Naive thymus-derived CD4-positive, alpha-beta T cell (primary cell): ENCODE data around the gene PPT1. TPM values are rescaled to one million over a fixed set of nuclear protein-coding genes. Genes with fewer than 3 reads are reported as not detected.

Source experiments
- ATAC-seq: fragments of 150-1000 bp; cut with Tn5 transposase; 2 replicates; pipeline ENCODE4 v1.10.0; 2021; ENCODE audit warnings: mild to moderate bottlenecking, moderate library complexity
- CTCF ChIA-PET: fragments of 350-600 bp; sonication (Branson Sonifier 250); formaldehyde crosslinking; loops from one replicate; lab custom pipeline; 2021; ENCODE audit warnings: antibody characterized with exemption; lab: Charles Lee
- POLR2A ChIA-PET: fragments of 350-600 bp; sonication (Branson Sonifier 250); formaldehyde crosslinking; loops from one replicate; lab custom pipeline; 2021; ENCODE audit warnings: antibody characterized with exemption, inconsistent platforms; lab: Charles Lee
- DNase-seq, 9 donors: peaks; one replicate each; pipeline versions ENCODE4 v3.0.0 to v3.0.0-alpha.2; 2020 to 2022; ENCODE audit warnings: mixed read lengths in 1 of 9
- H3K27ac ChIP-seq: one replicate; pipeline ENCODE4 v1.7.0; 2013; ENCODE audit warnings: mild to moderate bottlenecking, low read depth, low read length, moderate library complexity
- H3K27me3 ChIP-seq, 2 donors: one replicate each; pipeline ENCODE4 v1.7.0; 2013; ENCODE audit warnings: low read length in 2 of 2, mild to moderate bottlenecking in 2 of 2, moderate library complexity in 2 of 2; ENCODE audit not compliant: control insufficient read depth in 2 of 2, insufficient read depth in 2 of 2
- H3K36me3 ChIP-seq, 3 experiments: 1 replicate in 2 of 3; 2 replicates in 1 of 3; pipeline ENCODE4 v1.7.0; 2013; ENCODE audit warnings: low read length in 3 of 3, mild to moderate bottlenecking in 3 of 3, moderate library complexity in 1 of 3; ENCODE audit not compliant: insufficient read depth in 3 of 3, control insufficient read depth in 2 of 3
- H3K4me1 ChIP-seq, 2 donors: one replicate each; pipeline ENCODE4 v1.7.0; 2013; ENCODE audit warnings: low read length in 2 of 2, mild to moderate bottlenecking in 2 of 2, moderate library complexity in 1 of 2; ENCODE audit not compliant: control insufficient read depth in 2 of 2, insufficient read depth in 2 of 2
- H3K4me3 ChIP-seq: 2 replicates; pipeline ENCODE4 v1.7.0; 2013; ENCODE audit warnings: mild to moderate bottlenecking, low read length
- H3K9me3 ChIP-seq, 3 experiments: 1 replicate in 2 of 3; 2 replicates in 1 of 3; pipeline ENCODE4 v1.7.0; 2013; ENCODE audit warnings: low read length in 3 of 3; ENCODE audit not compliant: control insufficient read depth in 2 of 3
- H3K27ac Mint-ChIP-seq, 9 donors: one replicate each; pipeline ENCODE4 v1.8.0; 2020 to 2022; ENCODE audit warnings: mixed read lengths in 9 of 9, mild to moderate bottlenecking in 8 of 9, moderate library complexity in 5 of 9, inconsistent platforms in 2 of 9
- H3K27me3 Mint-ChIP-seq, 5 donors: one replicate each; pipeline ENCODE4 v1.8.0; 2021 to 2022; ENCODE audit warnings: mixed read lengths in 5 of 5, mild to moderate bottlenecking in 1 of 5
- H3K36me3 Mint-ChIP-seq, 5 donors: one replicate each; pipeline ENCODE4 v1.8.0; 2020 to 2022; ENCODE audit warnings: mixed read lengths in 5 of 5, mild to moderate bottlenecking in 3 of 5, inconsistent platforms in 1 of 5
- H3K4me1 Mint-ChIP-seq, 7 donors: one replicate each; pipeline ENCODE4 v1.8.0; 2020 to 2022; ENCODE audit warnings: mixed read lengths in 7 of 7, mild to moderate bottlenecking in 3 of 7, inconsistent platforms in 1 of 7
- H3K4me3 Mint-ChIP-seq, 10 donors: one replicate each; pipeline ENCODE4 v1.8.0; 2020 to 2022; ENCODE audit warnings: mild to moderate bottlenecking in 10 of 10, mixed read lengths in 10 of 10, moderate library complexity in 6 of 10, inconsistent platforms in 2 of 10
- H3K9me3 Mint-ChIP-seq, 11 donors: one replicate each; pipeline ENCODE4 v1.8.0; 2020 to 2022; ENCODE audit warnings: mixed read lengths in 11 of 11, mild to moderate bottlenecking in 4 of 11, inconsistent platforms in 1 of 11, moderate library complexity in 1 of 11
- intact Hi-C, 2 donors: fragments of 100-400 bp; cut with micrococcal nuclease; formaldehyde crosslinking; loops; one replicate each; pipeline ENCODE4 v1.15.1; 2023
- polyA plus RNA-seq, 2 donors: library from polyadenylated mRNA; unstranded; fragments of 300-500 nt; fragmentation: Illumina TruSeq; gene quantifications; one replicate each; pipeline ENCODE4 v1.2.3, GENCODE V29; 2021
- total RNA-seq, 6 experiments: library from RNA in 5 of 6; stranded (reverse) in 5 of 6; gene quantifications; 1 replicate in 5 of 6; 2 replicates in 1 of 6; pipeline ENCODE4 v1.2.3 and lab custom pipeline; 2021 to 2026

The PPT1 gene
- total RNA-seq (100 to 1,000 TPM in 2 of 5 experiments, 10 to 100 TPM in 3; 51.8 to 114 (median 62.6) TPM), polyA plus RNA-seq (100 to 1,000 TPM; 240 to 264 TPM), total RNA-seq (lab: John Stamatoyannopoulos, UW) (61.8 reads per million, percentile 75 among the genes with 10 or more reads in this experiment)

- intact Hi-C loops: loop anchor here (1.0 to 5.0 kb wide), 3 partner anchors 58 to 245 kb away; no protein-coding TSS in a partner anchor
- DNase-seq (peak; percentile 52 to 83 (median 77)), ATAC-seq (peak; percentile 92)
- ChIA-PET POLR2A (interaction anchor here (0.7 to 1.2 kb wide), 2 partner anchors 46 to 394 kb away, joined by 3 to 7 read pairs; no protein-coding TSS in a partner anchor), CTCF (interaction anchor here (0.6 kb wide), 1 partner anchor 343 kb away, joined by 3 read pairs; no protein-coding TSS in a partner anchor)
- H3K27ac ChIP-seq: peak within 1 kb of the TSS; percentile 71
- Mint-ChIP-seq H3K9me3 (peaks cover 0 to 7% (median 1%) of the 10 kb centered on the region in 11 donors), H3K4me3 (peak within 1 kb of the TSS; percentile 86 to 97 (median 94)), H3K27me3 (peaks cover 0 to 18% (median 3%) of the 10 kb centered on the region in 5 donors), H3K27ac (peak within 1 kb of the TSS; percentile 90 to 97 (median 94)), H3K36me3 (peaks cover 1 to 13% (median 7%) of the 10 kb centered on the region in 5 donors), H3K4me1 (peaks cover 26 to 47% (median 34%) of the 10 kb centered on the region in 7 donors)
- no peaks in the 10 kb centered on the region for H3K27me3 ChIP-seq
- H3K36me3 ChIP-seq: peaks cover 0 to 8% (median 0%) of the 10 kb centered on the region in 3 experiments
- H3K4me3 ChIP-seq: peak within 1 kb of the TSS; percentile 93
- H3K4me1 ChIP-seq: peaks cover 13 to 14% of the 10 kb centered on the region in 2 donors
- no peaks in the 10 kb centered on the region for H3K9me3 ChIP-seq
Measured at GRCh38 chr1:40096977-40097782, at the start of gene PPT1. TSS of gene PPT1 (minus strand) at chr1:40097252. CDS start at chr1:40097238, 14 bp downstream.

GRCh38 chr1:40143891-40144575 is 47.0 kb upstream of the PPT1 start:
- H3K9me3 ChIP-seq: no peaks in the 10 kb centered on the region
- DNase-seq (peak; percentile 19 to 72 (median 57)), ATAC-seq (peak; percentile 84)
- H3K36me3 Mint-ChIP-seq: no peaks in the 10 kb centered on the region
- H3K4me3 ChIP-seq: no peak overlapping the region
- H3K27me3 ChIP-seq: no peaks in the 10 kb centered on the region
- H3K9me3 Mint-ChIP-seq: peaks cover 0 to 2% (median 0%) of the 10 kb centered on the region in 11 donors
- ChIA-PET POLR2A (interaction anchor here (0.7 to 1.6 kb wide), 4 partner anchors 9 to 267 kb away, joined by 3 to 4 read pairs (median 4); no protein-coding TSS in a partner anchor), CTCF (interaction anchor here (0.6 to 3.6 kb wide), 29 partner anchors 10 to 529 kb away, joined by 3 to 41 read pairs (median 3); no protein-coding TSS in a partner anchor)
- no peaks in the 10 kb centered on the region for H3K4me1 ChIP-seq
- H3K4me3 Mint-ChIP-seq: no peak overlapping the region
- peaks cover 0 to 12% (median 0%) of the 10 kb centered on the region in 7 donors for H3K4me1 Mint-ChIP-seq
- intact Hi-C loops: loop anchor here (1.0 to 5.0 kb wide), 8 partner anchors 171 to 808 kb away; no protein-coding TSS in a partner anchor
- H3K27me3 Mint-ChIP-seq: peaks cover 5 to 61% (median 17%) of the 10 kb centered on the region in 5 donors
- H3K27ac Mint-ChIP-seq: peak overlapping the region in 1 of 9 donors; percentile 5
- H3K36me3 ChIP-seq: no peaks in the 10 kb centered on the region
- H3K27ac ChIP-seq: no peak overlapping the region

- H3K27ac Mint-ChIP-seq: no peak overlapping the region
- ATAC-seq: no peak
- H3K27me3 Mint-ChIP-seq: peaks cover 5 to 57% (median 10%) of the 10 kb centered on the region in 5 donors
- ChIA-PET POLR2A (interaction anchor here (0.7 kb wide), 1 partner anchor 263 kb away, joined by 3 read pairs; no protein-coding TSS in a partner anchor), CTCF (interaction anchor here (1.5 to 3.6 kb wide), 2 partner anchors 10 to 197 kb away, joined by 7 to 41 read pairs; no protein-coding TSS in a partner anchor)
- no peaks in the 10 kb centered on the region for H3K27me3 ChIP-seq
- H3K27ac ChIP-seq: no peak overlapping the region
- H3K4me3 ChIP-seq: no peak overlapping the region
- H3K36me3 Mint-ChIP-seq: no peaks in the 10 kb centered on the region
- no peaks in the 10 kb centered on the region for H3K4me1 ChIP-seq
- H3K4me3 Mint-ChIP-seq: no peak overlapping the region
- peaks cover 0 to 12% (median 0%) of the 10 kb centered on the region in 7 donors for H3K4me1 Mint-ChIP-seq
- intact Hi-C loops: loop anchor here in 1 of 2 donors (5.0 kb wide), 1 partner anchor 810 kb away; no protein-coding TSS in a partner anchor
- H3K36me3 ChIP-seq: no peaks in the 10 kb centered on the region
- H3K9me3 Mint-ChIP-seq: peaks cover 0 to 2% (median 0%) of the 10 kb centered on the region in 11 donors
- no peak for DNase-seq
- H3K9me3 ChIP-seq: no peaks in the 10 kb centered on the region
Measured at GRCh38 chr1:40141878-40142535, 45.0 kb upstream of the PPT1 start.

GRCh38 chr1:40140211-40140973 is 43.3 kb upstream of the PPT1 start:
- Mint-ChIP-seq H3K27me3 (peaks cover 5 to 50% (median 7%) of the 10 kb centered on the region in 5 donors), H3K4me1 (peaks cover 0 to 12% (median 0%) of the 10 kb centered on the region in 7 donors), H3K4me3 (no peak overlapping the region), H3K9me3 (peaks cover 0 to 2% (median 0%) of the 10 kb centered on the region in 11 donors), H3K36me3 (no peaks in the 10 kb centered on the region), H3K27ac (no peak overlapping the region)
- Histone ChIP-seq H3K27me3 (no peaks in the 10 kb centered on the region), H3K9me3 (no peaks in the 10 kb centered on the region), H3K36me3 (no peaks in the 10 kb centered on the region), H3K27ac (no peak overlapping the region), H3K4me3 (no peak overlapping the region), H3K4me1 (no peaks in the 10 kb centered on the region)
- no peak for DNase-seq
- CTCF ChIA-PET: interaction anchor here (0.6 to 0.9 kb wide), 3 partner anchors 198 to 625 kb away, joined by 3 read pairs; no protein-coding TSS in a partner anchor
- ATAC-seq: no peak
- intact Hi-C loops: loop anchor here in 1 of 2 donors (5.0 kb wide), 1 partner anchor 812 kb away; no protein-coding TSS in a partner anchor
- POLR2A ChIA-PET: no interaction called here

GRCh38 chr1:40133839-40134238 is 36.8 kb upstream of the PPT1 start:
- no peak overlapping the region for H3K27ac ChIP-seq
- Mint-ChIP-seq H3K36me3 (no peaks in the 10 kb centered on the region), H3K27ac (no peak overlapping the region), H3K27me3 (peaks cover 0 to 26% (median 18%) of the 10 kb centered on the region in 5 donors), H3K4me3 (no peak overlapping the region), H3K9me3 (peaks cover 0 to 3% (median 0%) of the 10 kb centered on the region in 11 donors), H3K4me1 (peaks cover 0 to 3% (median 0%) of the 10 kb centered on the region in 7 donors)
- DNase-seq (no peak), ATAC-seq (no peak)
- H3K9me3 ChIP-seq: no peaks in the 10 kb centered on the region
- H3K36me3 ChIP-seq: no peaks in the 10 kb centered on the region
- no peaks in the 10 kb centered on the region for H3K27me3 ChIP-seq
- no peaks in the 10 kb centered on the region for H3K4me1 ChIP-seq
- intact Hi-C loops: no loop called here
- CTCF ChIA-PET: interaction anchor here (0.8 kb wide), 1 partner anchor 10 kb away, joined by 4 read pairs; no protein-coding TSS in a partner anchor
- H3K4me3 ChIP-seq: no peak overlapping the region
- POLR2A ChIA-PET: no interaction called here
